IPS-18c (cell line): ENCODE measurements around the gene CD151.

Experiments
- H3K4me3 ChIP-seq: 2 replicates; pipeline ENCODE4 v1.7.0; 2013; ENCODE audit warnings: low read depth, mild to moderate bottlenecking, low read length, moderate library complexity; ENCODE audit not compliant: insufficient read depth
- H3K9me3 ChIP-seq: one replicate; pipeline ENCODE4 v1.6.1; 2013; ENCODE audit warnings: mild to moderate bottlenecking, low read length, moderate library complexity; ENCODE audit not compliant: control insufficient read depth, insufficient read depth

Gene CD151

DNA sequence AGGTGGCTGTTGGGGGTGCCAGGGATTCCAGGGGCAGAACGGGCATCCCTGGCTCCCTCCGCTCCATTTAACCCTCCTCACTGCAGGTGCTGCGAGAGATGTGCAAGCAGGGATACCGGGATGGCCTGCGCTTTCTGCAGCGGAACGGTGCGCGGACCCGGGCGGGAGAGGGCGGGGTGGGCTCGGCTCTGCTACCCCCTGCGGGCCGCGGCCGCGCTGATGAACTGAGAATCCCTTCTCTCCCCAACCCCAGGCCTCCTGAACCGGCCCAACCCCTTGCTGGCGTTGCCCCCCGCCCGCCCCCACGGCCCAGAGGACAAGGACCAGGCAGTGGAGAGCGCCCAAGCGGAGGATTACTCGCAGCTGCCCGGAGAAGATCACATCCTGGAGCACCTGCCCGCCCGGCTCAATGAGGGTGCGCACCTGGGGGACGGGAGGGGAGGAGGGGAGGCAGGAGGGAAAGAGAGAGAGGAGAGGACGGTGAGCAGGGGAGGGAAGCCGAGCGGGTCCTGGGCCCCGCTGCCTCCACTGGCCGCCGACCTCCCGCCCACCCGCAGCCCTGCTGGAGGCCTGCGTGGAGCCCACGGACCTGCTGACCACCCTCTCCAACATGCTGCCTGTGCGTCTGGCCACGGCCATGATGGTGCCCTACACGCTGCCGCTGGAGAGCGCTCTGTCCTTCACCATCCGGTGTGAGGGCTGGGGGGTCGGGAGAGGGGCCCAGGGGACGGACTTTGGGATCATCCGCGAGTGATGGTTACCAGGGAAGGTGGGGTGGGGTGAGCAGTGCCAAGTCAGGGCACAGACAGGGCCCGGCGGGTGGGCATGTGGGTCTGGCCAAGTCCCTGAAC lies 9.1 kb upstream of the CD151 start:
- no peak overlapping the region for H3K4me3 ChIP-seq
- H3K9me3 ChIP-seq = no peaks in the 10 kb centered on the region

DNA sequence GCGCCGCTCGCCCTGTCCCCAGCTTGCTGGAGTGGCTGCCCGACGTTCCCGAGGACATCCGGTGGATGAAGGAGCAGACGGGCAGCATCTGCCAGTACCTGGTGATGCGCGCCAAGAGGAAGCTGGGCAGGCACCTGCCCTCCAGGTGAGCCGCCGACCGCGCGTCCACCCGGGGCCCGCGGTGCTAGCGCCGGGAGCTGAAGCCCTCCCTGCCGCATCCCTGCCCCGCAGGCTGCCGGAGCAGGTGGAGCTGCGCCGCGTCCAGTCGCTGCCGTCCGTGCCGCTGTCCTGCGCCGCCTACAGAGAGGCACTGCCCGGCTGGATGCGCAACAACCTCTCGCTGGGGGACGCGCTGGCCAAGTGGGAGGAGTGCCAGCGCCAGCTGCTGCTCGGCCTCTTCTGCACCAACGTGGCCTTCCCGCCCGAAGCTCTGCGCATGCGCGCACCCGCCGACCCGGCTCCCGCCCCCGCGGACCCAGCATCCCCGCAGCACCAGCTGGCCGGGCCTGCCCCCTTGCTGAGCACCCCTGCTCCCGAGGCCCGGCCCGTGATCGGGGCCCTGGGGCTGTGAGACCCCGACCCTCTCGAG lies 8.4 kb upstream of the CD151 start:
- H3K9me3 ChIP-seq = no peaks in the 10 kb centered on the region

DNA sequence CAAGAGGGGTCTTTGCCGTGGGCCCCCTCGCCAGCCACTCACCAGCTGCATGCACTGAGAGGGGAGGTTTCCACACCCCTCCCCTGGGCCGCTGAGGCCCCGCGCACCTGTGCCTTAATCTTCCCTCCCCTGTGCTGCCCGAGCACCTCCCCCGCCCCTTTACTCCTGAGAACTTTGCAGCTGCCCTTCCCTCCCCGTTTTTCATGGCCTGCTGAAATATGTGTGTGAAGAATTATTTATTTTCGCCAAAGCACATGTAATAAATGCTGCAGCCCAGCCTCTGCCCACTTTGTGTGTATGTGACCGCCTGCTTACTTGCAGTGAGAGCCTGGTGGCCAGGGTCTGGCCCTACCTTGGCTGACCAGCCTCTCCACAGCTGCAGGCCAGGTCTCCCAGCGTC lies 7.8 kb upstream of the CD151 start:
- Histone ChIP-seq H3K4me3 (no peak overlapping the region), H3K9me3 (no peaks in the 10 kb centered on the region)

More for the DNA sequence above, 8.4 kb upstream of the CD151 start:
- no peak overlapping the region for H3K4me3 ChIP-seq

DNA sequence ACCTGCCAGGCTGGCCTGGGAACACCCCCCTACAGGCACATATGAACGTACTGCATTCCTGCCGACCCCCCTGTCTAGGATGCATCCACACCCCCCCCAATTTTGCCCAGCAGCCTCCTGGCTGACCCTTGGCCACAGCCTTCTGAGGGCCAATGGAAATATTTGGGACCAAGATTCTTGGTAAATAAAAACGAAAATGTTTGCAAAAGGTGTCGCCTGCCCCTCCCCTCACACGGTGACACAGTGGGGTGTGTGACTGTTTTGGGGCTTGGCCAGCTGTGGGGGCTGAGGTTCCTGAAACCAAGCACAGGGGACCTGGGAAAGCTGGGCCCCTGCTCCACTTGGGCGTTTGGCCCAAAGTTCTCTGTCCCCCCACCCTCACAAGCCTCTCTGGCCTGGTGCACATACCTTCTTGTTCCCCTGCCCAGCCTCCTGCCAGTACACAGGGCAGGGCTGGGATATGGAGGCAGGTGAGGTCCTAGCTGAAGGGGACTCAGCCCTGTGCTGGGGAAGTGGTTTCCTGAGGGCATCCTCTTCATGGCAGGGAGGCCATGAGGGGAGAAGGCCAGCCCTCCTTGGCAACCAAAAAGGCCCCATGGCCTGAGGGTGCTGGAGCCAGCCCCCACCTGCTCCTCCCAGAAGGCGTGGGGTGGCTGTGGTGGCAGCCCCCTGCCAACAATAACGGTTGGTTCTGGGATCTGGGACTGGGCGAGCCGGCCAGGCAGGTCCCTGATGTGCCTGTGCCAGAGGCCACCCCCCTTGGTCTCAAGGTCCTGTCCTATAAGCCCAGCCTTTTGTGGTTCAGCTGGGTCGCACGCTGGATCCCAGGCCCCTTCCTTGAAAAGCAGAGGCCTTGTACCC lies 7.2 kb upstream of the CD151 start:
- H3K4me3 ChIP-seq = no peak overlapping the region
- H3K9me3 ChIP-seq = no peaks in the 10 kb centered on the region

DNA sequence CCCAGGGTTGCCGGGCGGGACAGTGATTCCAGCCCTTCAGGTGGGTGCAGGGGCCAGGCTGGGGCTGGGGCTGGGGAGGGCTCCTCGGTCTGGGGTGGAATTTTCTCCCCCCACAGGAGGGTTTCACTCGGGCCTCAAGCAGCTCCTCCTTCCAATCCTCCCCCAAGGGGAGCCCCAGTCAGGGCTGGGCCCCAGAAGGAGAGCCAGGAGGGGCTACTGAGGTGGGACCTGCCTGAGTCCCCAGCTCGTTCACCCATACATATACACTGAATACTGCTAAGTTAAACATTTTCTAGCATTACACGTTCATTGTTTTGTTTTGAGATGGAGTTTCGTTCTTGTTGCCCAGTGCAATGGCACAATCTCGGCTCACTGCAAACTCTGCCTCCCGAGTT lies 6.5 kb upstream of the CD151 start:
- H3K9me3 ChIP-seq = peaks cover 3% of the 10 kb centered on the region
- H3K4me3 ChIP-seq = no peak overlapping the region

DNA sequence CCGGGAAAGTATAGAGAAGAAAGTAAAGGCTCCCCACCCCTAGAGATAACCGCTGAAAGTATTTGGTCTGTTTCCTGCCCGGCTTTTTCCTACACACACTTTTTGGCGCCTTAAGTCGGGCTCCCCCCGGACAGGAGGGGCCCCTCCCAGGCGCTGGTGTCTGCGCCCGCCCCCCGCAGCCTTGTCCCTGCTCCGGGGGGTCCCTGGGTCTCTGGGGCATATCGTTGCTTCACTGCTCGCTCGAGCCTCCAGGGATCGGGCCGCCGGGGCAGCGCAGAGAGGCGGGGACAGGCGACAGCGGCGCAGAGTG lies 6.0 kb upstream of the CD151 start:
- Histone ChIP-seq H3K9me3 (peaks cover 3% of the 10 kb centered on the region), H3K4me3 (peak overlapping the region; percentile 57)

DNA sequence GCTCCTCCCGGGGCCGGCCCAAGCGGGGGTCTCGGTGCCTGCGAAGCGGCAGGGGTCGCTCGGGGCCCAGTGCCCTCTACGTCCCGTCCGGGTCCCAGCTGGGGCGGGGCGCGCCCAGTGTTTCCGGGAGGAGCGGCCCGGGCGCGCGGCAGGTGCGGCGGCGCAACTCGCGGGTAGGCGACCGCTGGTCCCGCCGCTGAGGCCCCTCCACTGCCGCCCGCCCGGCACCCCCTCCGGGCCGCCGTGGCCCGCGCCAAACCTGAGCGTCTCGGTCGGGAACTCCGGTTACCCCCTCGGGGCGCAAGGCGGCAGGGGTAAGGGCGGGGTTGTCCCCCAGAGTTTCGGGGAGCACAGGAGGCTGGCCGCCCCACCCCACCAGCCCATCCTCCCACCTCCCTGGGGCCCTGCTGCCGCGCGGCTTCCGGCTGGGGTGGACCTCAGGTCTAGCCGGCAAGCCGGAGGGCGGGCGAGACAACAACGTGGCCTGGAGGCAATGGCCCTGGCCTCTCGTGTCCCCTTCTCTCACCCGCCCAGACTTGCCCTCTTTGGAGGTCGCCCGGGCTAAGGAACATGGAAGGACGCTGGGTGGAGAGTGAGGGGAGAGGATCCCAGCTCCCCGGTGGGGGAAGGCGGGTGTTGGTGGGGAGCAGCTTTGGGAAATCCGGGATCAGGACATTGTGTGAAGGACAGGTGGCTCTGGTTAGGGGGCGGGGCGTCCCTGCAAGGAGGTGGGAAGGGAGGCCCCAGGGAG lies 5.4 kb upstream of the CD151 start:
- H3K4me3 ChIP-seq = peak overlapping the region; percentile 57
- H3K9me3 ChIP-seq = peaks cover 3% of the 10 kb centered on the region

DNA sequence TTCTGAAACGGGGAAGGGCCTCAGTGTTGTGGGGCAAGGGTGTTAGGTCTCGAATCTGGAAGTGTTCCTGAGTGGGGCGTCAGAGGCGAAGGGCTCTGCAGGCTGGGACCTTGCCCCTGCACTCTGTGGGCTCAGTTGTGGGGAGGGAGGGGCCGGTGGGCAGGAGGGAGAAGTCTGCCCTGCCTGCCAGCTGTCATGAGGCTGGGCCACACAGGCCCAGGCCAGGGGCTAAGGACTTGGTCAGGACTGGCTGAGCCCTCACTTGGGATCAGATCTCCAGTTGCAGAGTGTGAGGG lies 4.9 kb upstream of the CD151 start, which contains the start of gene CRACR2B:
TSS of gene CRACR2B (plus strand) at position 23 of the 296 bp plus-strand sequence. CDS start 689 bp downstream, outside the sequence.
- H3K9me3 ChIP-seq = peaks cover 3% of the 10 kb centered on the region
- peak within 1 kb of the TSS; percentile 57 for H3K4me3 ChIP-seq

DNA sequence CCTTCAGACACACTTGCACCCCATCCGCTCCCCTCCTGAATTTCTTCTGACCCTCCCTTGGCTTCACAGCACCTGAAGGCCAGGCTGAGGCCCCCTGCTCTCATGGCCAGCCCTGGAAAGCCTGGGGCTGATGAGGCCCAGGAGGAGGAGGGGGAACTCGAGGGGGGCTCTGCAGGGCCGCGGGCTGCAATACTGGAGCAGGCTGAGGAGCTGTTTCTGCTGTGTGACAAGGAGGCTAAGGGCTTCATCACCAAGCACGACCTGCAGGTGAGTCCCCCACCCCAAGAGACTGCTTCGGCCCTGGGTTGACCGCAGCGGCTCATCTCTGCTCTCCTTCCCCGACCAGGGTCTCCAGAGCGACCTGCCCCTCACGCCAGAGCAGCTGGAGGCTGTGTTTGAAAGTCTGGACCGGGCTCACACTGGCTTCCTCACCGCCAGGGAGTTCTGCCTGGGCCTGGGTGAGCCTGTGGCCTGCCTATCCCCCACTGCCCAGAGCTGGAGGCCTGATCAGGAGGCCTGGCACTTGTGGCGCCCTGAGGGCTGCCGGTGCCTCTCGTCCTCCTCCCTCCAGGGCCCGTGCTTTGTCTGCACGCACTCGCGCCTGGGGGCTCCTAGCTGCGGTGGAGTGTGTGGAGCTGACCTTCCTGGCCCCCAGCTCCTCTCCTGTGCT lies 4.1 kb upstream of the CD151 start:
- H3K4me3 ChIP-seq = peak overlapping the region; percentile 57
- H3K9me3 ChIP-seq = peaks cover 3% of the 10 kb centered on the region

DNA sequence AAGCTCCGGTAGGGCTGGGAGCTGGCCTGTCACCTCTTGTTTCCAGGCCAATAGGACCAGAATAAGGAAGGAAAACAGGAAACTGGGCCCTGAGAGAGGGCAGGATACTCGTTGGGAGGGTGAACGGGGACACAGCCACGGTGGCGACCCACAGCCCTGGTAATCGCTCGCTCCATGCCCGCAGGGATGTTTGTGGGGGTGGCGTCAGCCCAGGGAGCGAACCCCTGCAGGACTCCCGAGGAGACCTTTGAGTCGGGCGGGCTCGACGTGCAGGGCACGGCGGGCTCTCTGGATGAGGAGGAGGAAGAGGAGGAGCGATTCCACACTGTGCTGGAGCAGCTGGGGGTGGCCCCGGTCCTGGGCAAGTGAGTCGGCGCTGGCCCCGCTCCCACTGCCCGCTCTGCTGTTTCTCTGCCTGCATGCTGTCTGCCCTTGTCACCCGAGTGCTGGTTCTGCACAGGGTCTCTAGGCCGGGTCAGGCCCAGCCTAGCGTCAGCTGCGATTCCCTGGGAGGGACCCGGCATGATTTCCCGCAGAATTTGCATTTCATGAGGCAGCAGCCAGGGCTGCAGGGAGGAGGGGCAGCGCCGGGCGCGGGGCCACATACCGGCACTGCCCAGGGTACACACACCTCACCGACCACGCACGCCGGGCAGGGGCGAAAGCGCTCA lies 3.4 kb upstream of the CD151 start:
- Histone ChIP-seq H3K9me3 (peaks cover 4% of the 10 kb centered on the region), H3K4me3 (peak overlapping the region; percentile 49)

DNA sequence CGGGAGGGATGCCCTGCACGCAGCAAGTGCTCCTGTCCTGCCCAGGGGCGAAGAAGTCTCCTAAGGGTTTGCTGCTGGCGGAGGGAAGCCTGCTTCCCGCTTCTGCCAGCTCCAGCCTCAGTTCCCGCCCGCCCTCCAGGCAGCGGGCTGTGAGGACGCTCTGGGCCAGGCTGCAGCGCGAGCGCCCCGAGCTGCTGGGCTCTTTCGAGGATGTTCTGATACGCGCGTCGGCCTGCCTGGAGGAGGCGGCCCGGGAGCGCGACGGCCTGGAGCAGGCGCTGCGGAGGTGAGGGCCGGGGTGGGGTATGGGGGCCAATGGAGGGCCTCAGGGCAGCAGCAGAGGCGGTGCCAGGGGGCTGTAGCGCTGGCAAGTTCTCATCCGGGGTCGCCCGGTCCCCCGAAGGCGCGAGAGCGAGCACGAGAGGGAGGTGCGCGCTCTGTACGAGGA lies 2.9 kb upstream of the CD151 start:
- H3K4me3 ChIP-seq = peak overlapping the region; percentile 49
- H3K9me3 ChIP-seq = peaks cover 5% of the 10 kb centered on the region

DNA sequence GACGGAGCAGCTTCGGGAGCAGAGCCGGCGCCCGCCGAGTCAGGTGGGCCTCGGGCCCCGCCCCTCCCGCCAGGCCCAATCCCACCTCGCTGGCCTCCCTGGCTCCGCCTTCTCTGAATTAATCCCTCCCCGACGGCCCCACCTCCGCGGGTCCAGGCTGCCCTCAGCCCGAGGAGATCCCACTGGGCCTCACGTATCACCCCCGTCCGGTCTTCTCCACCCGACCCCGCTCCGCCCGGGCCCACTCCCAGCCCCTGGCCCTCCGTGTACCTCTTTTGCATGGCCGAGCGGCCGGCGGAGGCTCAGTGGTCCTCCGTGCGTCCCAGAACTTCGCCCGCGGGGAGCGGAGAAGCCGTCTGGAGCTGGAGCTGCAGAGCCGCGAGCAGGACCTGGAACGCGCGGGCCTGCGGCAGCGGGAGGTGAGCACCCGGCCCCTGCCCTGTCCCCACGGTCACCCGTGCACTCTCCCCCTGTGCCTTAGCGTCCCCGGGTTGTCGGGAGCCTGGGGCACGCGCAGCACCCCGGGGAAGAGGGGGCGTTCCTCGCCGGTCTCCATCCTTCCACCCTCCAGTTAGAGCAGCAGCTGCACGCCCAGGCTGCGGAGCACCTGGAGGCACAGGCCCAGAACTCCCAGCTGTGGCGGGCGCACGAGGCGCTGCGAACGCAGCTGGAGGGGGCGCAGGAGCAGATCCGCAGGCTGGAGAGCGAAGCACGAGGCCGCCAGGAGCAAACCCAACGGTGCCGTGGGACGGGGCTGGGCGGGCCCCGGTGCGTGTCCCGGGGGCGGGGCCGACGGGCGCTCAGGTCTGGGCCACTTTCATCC lies 2.2 kb upstream of the CD151 start:
- Histone ChIP-seq H3K4me3 (peak overlapping the region; percentile 59), H3K9me3 (peaks cover 5% of the 10 kb centered on the region)

DNA sequence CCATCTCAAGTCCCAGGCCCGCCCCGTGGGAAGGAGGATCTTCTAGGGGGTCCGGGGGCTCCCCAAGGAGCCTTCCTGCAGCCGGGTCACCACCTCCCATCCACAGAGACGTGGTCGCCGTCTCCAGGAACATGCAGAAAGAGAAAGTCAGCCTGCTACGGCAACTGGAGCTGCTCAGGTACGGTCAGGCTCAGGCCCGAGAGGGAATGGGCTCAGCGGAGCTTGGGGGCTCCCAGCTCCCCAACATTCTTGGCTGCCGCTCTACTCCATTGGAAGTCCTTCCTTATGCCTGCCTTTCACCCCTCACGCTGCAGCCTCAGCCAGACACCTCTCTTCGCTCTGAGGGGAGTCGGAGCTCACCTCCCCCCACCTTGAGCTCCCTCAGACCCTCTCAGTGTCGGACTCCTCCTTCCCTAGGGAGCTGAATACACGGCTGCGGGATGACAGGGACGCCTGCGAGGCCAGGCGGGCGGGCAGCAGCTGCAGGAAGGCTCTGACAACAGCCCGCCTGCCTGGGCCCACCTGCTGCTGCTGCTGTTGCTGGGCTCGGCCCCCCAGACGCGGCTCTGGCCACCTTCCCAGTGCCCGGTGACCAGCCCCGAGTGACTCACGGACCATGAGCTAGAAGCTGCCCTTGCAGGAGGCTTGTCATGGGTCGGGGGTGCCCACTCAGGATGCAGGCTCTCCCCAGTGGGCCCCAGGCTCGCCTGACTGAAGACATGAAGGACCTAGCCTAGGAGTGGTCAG lies 1.5 kb upstream of the CD151 start:
- H3K4me3 ChIP-seq = peak overlapping the region; percentile 59

DNA sequence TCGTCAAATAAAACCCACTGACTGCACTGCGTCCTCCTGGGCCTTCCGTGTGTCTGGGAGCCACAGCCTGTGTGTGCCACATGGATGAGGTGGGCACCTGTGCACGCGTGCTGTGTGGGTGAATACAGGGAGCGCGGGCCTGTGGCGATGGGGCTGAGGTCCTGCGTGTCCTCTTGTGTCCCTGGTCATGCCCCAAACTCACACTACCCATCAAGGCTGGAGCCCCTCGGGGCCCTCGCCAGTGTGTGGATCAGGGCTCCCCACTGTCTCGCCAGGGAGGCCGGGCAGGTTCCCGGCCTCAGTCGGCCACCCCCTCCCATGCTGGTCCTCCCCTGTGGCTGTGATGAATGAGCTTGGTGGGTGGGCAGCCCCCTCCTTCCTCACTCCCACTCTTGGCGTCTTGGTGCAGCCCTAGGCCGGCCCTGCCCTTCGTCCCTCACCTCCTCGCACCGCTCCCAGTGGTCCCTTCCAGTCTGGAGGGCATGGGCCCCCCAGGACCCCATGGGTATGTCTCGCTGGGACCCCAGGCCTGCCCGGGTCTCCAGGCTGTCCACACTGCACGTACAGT lies 707 bp upstream of the CD151 start:
- Histone ChIP-seq H3K9me3 (peaks cover 5% of the 10 kb centered on the region), H3K4me3 (peak overlapping the region; percentile 49)

More for the DNA sequence above, 1.5 kb upstream of the CD151 start:
- peaks cover 5% of the 10 kb centered on the region for H3K9me3 ChIP-seq
